Small intestine (tissue), 7 donors: ENCODE results near the gene TLE3. TPM values are rescaled to one million over a fixed set of nuclear protein-coding genes. Genes with fewer than 3 reads are reported as not detected.

Source experiments
- DNase-seq, 2 donors: peaks; one replicate each; pipeline versions ENCODE4 v3.0.0 to v3.0.0-alpha.2; 2013
- FAIRE-seq: peaks from 2 replicates; lab custom pipeline; 2012; peaks lifted over from hg19 to GRCh38; lab: Jason Lieb, UNC
- H3K27ac ChIP-seq, 3 donors: one replicate each; pipeline ENCODE4 v1.5.1; 2013; ENCODE audit warnings: low read length in 2 of 3, mild to moderate bottlenecking in 2 of 3, control low read depth in 1 of 3, inconsistent platforms in 1 of 3, low read depth in 1 of 3, moderate library complexity in 1 of 3
- H3K27me3 ChIP-seq, 3 donors: one replicate each; pipeline ENCODE4 v1.6.1; 2013; ENCODE audit warnings: low read length in 3 of 3, inconsistent platforms in 1 of 3; ENCODE audit not compliant: control insufficient read depth in 3 of 3, insufficient read depth in 3 of 3
- H3K36me3 ChIP-seq, 3 donors: one replicate each; pipeline ENCODE4 v1.6.1; 2013; ENCODE audit warnings: low read length in 3 of 3, inconsistent platforms in 1 of 3, low read depth in 1 of 3, mild to moderate bottlenecking in 1 of 3, moderate library complexity in 1 of 3; ENCODE audit not compliant: control insufficient read depth in 3 of 3, insufficient read depth in 2 of 3
- H3K4me1 ChIP-seq, 3 donors: one replicate each; pipeline ENCODE4 v1.6.1; 2013; ENCODE audit warnings: low read length in 2 of 3, inconsistent platforms in 1 of 3, low read depth in 1 of 3, mild to moderate bottlenecking in 1 of 3, moderate library complexity in 1 of 3; ENCODE audit not compliant: control insufficient read depth in 3 of 3, insufficient read depth in 2 of 3
- H3K4me3 ChIP-seq, 3 donors: one replicate each; pipeline ENCODE4 v1.5.1; 2013; ENCODE audit warnings: low read length in 3 of 3, control low read depth in 1 of 3, inconsistent platforms in 1 of 3, low read depth in 1 of 3, mild to moderate bottlenecking in 1 of 3, moderate library complexity in 1 of 3
- H3K9me3 ChIP-seq, 2 donors: one replicate each; pipeline ENCODE4 v1.6.1; 2013; ENCODE audit warnings: low read depth in 1 of 2, low read length in 1 of 2; ENCODE audit not compliant: control insufficient read depth in 2 of 2, insufficient read depth in 1 of 2
- WGBS, 3 donors: extraction: QIAGEN DNeasy Blood & Tissue Kit; methylation state at CpG; one replicate each; pipeline ENCODE4 v1.1.7; 2013; 5-methylcytosine and 5-hydroxymethylcytosine counted together
- polyA plus RNA-seq, 4 donors: library from polyadenylated mRNA; stranded (reverse) in 3 of 4; unstranded in 1 of 4; fragments of 200-250 nt in 3 of 4; fragments of 120-200 nt in 1 of 4; gene quantifications; one replicate each; pipeline versions ENCODE4 v1.2.1 to v1.2.3, GENCODE V29; 2013
- donor health status: healthy with polysubstance abuse.
- donor health status: control.
- donor health status: control.
- donor health status: Bipolar disorder and iron deficiency.
- donor health status: healthy.

Gene TLE3
- polyA plus RNA-seq, 4 donors = 14.3 to 51.1 (median 18.4) TPM

DNA sequence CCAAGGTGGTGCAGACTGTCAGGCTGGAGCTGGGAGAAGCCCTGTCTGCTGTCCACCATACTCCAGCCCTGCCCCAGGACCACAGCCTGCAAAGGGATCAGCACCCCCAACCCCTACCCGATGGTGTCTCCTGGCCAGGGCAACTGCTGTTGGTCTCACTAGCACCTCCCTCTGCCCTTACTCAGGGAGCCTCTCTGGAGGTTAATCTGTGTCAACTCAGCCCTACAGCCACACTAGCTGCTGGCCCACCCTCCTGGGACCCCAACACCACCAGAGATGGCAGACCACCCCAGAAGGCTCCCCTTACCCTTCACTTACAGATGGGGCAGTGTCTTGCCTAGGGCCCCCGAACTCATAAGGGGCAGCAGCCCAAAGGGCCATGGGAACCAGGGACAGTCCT, 65.2 kb downstream of the TLE3 start:
- FAIRE-seq (no peak), DNase-seq (no peak)
- peaks cover 0 to 21% (median 2%) of the 10 kb centered on the region in 3 donors for H3K27me3 ChIP-seq
- peaks cover 0 to 4% (median 0%) of the 10 kb centered on the region in 3 donors for H3K4me1 ChIP-seq
- no peak overlapping the region for H3K4me3 ChIP-seq
- 62 to 88% (median 62%) methylated on average over 2 of the region's 2 CpGs for WGBS, 3 donors
- no peak overlapping the region for H3K27ac ChIP-seq
- no peaks in the 10 kb centered on the region for H3K9me3 ChIP-seq
- no peaks in the 10 kb centered on the region for H3K36me3 ChIP-seq

- Histone ChIP-seq H3K36me3 (no peaks in the 10 kb centered on the region), H3K4me3 (no peak overlapping the region), H3K27ac (no peak overlapping the region), H3K9me3 (no peaks in the 10 kb centered on the region), H3K27me3 (peaks cover 0 to 25% (median 2%) of the 10 kb centered on the region in 3 donors), H3K4me1 (peaks cover 0 to 2% (median 0%) of the 10 kb centered on the region in 3 donors)
- no peak for DNase-seq
- WGBS, 3 donors = 92 to 97% (median 95%) methylated on average over 2 of the region's 2 CpGs
- no peak for FAIRE-seq
Observed at GRCh38 chr15:70031713-70032112, 66.0 kb downstream of the TLE3 start.

GRCh38 chr15:70031261-70031660, 66.5 kb downstream of the TLE3 start:
- Histone ChIP-seq H3K27ac (no peak overlapping the region), H3K36me3 (no peaks in the 10 kb centered on the region), H3K27me3 (peaks cover 0 to 25% (median 2%) of the 10 kb centered on the region in 3 donors), H3K4me1 (no peaks in the 10 kb centered on the region), H3K4me3 (no peak overlapping the region), H3K9me3 (no peaks in the 10 kb centered on the region)
- DNase-seq (no peak), FAIRE-seq (no peak)
- 85 to 91% (median 90%) methylated on average over 5 of the region's 5 CpGs for WGBS, 3 donors

- WGBS, 3 donors = 95 to 97% (median 97%) methylated on average over 5 of the region's 5 CpGs
- peaks cover 0 to 27% (median 2%) of the 10 kb centered on the region in 3 donors for H3K27me3 ChIP-seq
- no peak overlapping the region for H3K4me3 ChIP-seq
- no peak for DNase-seq
- H3K9me3 ChIP-seq = no peaks in the 10 kb centered on the region
- H3K27ac ChIP-seq = no peak overlapping the region
- no peak for FAIRE-seq
- no peaks in the 10 kb centered on the region for H3K4me1 ChIP-seq
- no peaks in the 10 kb centered on the region for H3K36me3 ChIP-seq
Observed at GRCh38 chr15:70030851-70031250, 66.9 kb downstream of the TLE3 start.

DNA sequence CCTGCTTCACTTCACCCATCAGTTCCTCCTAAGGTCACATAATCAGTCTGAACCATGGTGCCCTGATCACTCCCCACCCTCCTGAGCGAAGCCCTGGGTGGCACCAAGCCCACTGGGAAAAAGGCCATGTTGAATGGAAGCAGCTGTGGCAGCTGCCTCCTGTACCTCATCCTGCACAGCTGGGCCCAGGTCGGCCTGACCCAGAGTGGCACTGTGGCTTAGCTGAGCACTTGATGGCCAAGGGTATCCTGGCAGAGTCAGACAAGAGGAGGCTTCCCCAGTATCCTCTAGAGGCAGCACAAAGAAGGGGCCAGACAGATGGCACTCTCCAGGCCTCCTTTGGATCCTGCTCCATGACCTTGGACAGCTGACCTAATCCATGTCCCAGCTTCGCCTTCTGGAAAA, 68.4 kb downstream of the TLE3 start:
- H3K36me3 ChIP-seq = no peaks in the 10 kb centered on the region
- FAIRE-seq (no peak), DNase-seq (no peak)
- peaks cover 0 to 41% (median 2%) of the 10 kb centered on the region in 3 donors for H3K27me3 ChIP-seq
- H3K9me3 ChIP-seq = no peaks in the 10 kb centered on the region
- H3K4me1 ChIP-seq = no peaks in the 10 kb centered on the region
- H3K4me3 ChIP-seq = no peak overlapping the region
- no peak overlapping the region for H3K27ac ChIP-seq
- WGBS, 3 donors = 42 to 72% (median 42%) methylated on average over 3 of the region's 3 CpGs

- Histone ChIP-seq H3K27ac (no peak overlapping the region), H3K9me3 (no peaks in the 10 kb centered on the region), H3K27me3 (peaks cover 0 to 25% (median 0%) of the 10 kb centered on the region in 3 donors), H3K4me1 (peaks cover 0 to 4% (median 0%) of the 10 kb centered on the region in 3 donors), H3K4me3 (no peak overlapping the region), H3K36me3 (no peaks in the 10 kb centered on the region)
- no peak for DNase-seq
- 88 to 96% (median 90%) methylated on average over 1 of the region's 1 CpG for WGBS, 3 donors
- FAIRE-seq = no peak
Observed at GRCh38 chr15:70027518-70027917, 70.2 kb downstream of the TLE3 start.

- FAIRE-seq = no peak
- H3K36me3 ChIP-seq = no peaks in the 10 kb centered on the region
- H3K27ac ChIP-seq = no peak overlapping the region
- DNase-seq = no peak
- H3K9me3 ChIP-seq = peaks cover 0 to 2% of the 10 kb centered on the region in 2 donors
- peaks cover 0 to 23% (median 0%) of the 10 kb centered on the region in 3 donors for H3K27me3 ChIP-seq
- 78 to 83% (median 79%) methylated on average over 5 of the region's 5 CpGs for WGBS, 3 donors
- peaks cover 0 to 4% (median 0%) of the 10 kb centered on the region in 3 donors for H3K4me1 ChIP-seq
- H3K4me3 ChIP-seq = no peak overlapping the region
Observed at GRCh38 chr15:70026991-70027390, 70.7 kb downstream of the TLE3 start.

- Histone ChIP-seq H3K36me3 (no peaks in the 10 kb centered on the region), H3K4me3 (no peak overlapping the region), H3K4me1 (peaks cover 0 to 4% (median 0%) of the 10 kb centered on the region in 3 donors), H3K27me3 (peaks cover 0 to 22% (median 0%) of the 10 kb centered on the region in 3 donors), H3K9me3 (peaks cover 0 to 4% of the 10 kb centered on the region in 2 donors), H3K27ac (no peak overlapping the region)
- DNase-seq (no peak), FAIRE-seq (no peak)
- WGBS, 3 donors = 81 to 91% (median 89%) methylated on average over 11 of the region's 11 CpGs
Observed at GRCh38 chr15:70025413-70026296, 72.1 kb downstream of the TLE3 start.
